GM12878 (cell line): Measurements from ENCODE around the gene KCNQ1OT1. TPM values are rescaled to one million over a fixed set of nuclear protein-coding genes. Genes with fewer than 3 reads are reported as not detected.

Experiments
- ATAC-seq: fragments of 200-7000 bp; cut with Tn5 transposase; 3 replicates; pipeline ENCODE4 v1.9.1; 2020; ENCODE audit warnings: mild to moderate bottlenecking, moderate library complexity
- BruUV-seq: library from RNA; stranded (reverse); fragments of 400-500 nt; replicated peaks from 2 replicates; lab custom pipeline; 2021; lab: Mats Ljungman, UMichigan
- CTCF ChIA-PET: fragments of 300-600 bp; sonication (Branson Sonifier 250); formaldehyde crosslinking; extraction: SDS; loops from one replicate; lab custom pipeline; 2021; ENCODE audit warnings: inconsistent platforms; lab: Yijun Ruan, JAX
- POLR2A ChIA-PET: fragments of 350-600 bp; formaldehyde crosslinking; extraction: SDS; loops from one replicate; lab custom pipeline; 2021; ENCODE audit warnings: inconsistent platforms; lab: Charles Lee
- RAD21 ChIA-PET: fragments of 300-600 bp; sonication (Branson Sonifier 250); formaldehyde crosslinking; loops from one replicate; lab custom pipeline; 2023; ENCODE audit warnings: antibody characterized with exemption; ENCODE audit not compliant: unreplicated experiment; lab: Charles Lee
- SMC1A ChIA-PET: fragments of 300-600 bp; sonication (Branson Sonifier 250); formaldehyde crosslinking; loops from one replicate; lab custom pipeline; 2023; ENCODE audit not compliant: unreplicated experiment, uncharacterized antibody; lab: Charles Lee
- DNase-seq: peaks from one replicate; pipeline ENCODE4 v3.0.0-alpha.2; 2011; ENCODE audit warnings: low read depth, low spot score
- FAIRE-seq: peaks from 3 replicates; lab custom pipeline; 2011; peaks lifted over from hg19 to GRCh38; lab: Jason Lieb, UNC
- H2AFZ ChIP-seq: 2 replicates; pipeline ENCODE4 v1.6.0; 2011; ENCODE audit warnings: low read depth, low read length, control low read depth; ENCODE audit not compliant: control insufficient read depth
- H3K27ac ChIP-seq: 2 replicates; pipeline ENCODE4 v1.5.1; 2011; ENCODE audit warnings: control low read depth; ENCODE audit not compliant: control insufficient read depth, insufficient read depth
- H3K27me3 ChIP-seq, 2 experiments: replicated peaks in 1 of 2; 2 replicates each; pipeline versions ENCODE4 v1.6.0 to v1.6.1; 2011; ENCODE audit warnings: low read length in 1 of 2; ENCODE audit not compliant: control insufficient read depth in 2 of 2, insufficient read depth in 2 of 2
- H3K36me3 ChIP-seq, 2 experiments: 2 replicates each; pipeline ENCODE4 v1.5.1; 2011; ENCODE audit warnings: low read length in 1 of 2; ENCODE audit not compliant: control insufficient read depth in 2 of 2, insufficient read depth in 2 of 2
- H3K4me1 ChIP-seq: 2 replicates; pipeline ENCODE4 v1.6.1; 2011; ENCODE audit warnings: mild to moderate bottlenecking, low read length, moderate library complexity, mixed read lengths; ENCODE audit not compliant: control insufficient read depth, insufficient read depth
- H3K4me2 ChIP-seq: 2 replicates; pipeline ENCODE4 v1.6.0; 2011; ENCODE audit warnings: control low read depth; ENCODE audit not compliant: control insufficient read depth, insufficient read depth
- H3K4me3 ChIP-seq: fragments of 200-600 bp; sonication (generic); 2 replicates; pipeline ENCODE4 v1.5.1; 2016
- H3K79me2 ChIP-seq: 2 replicates; pipeline ENCODE4 v1.6.0; 2011; ENCODE audit warnings: low read length; ENCODE audit not compliant: control insufficient read depth, insufficient read depth
- H3K9ac ChIP-seq: 2 replicates; pipeline ENCODE4 v1.8.0; 2011; ENCODE audit warnings: low read length, control low read depth, mixed read lengths; ENCODE audit not compliant: control insufficient read depth, insufficient read depth
- H3K9me3 ChIP-seq: replicated peaks from 3 replicates; pipeline ENCODE4 v1.5.1; 2011; ENCODE audit warnings: mild to moderate bottlenecking, low read length; ENCODE audit not compliant: control insufficient read depth, insufficient read depth
- H4K20me1 ChIP-seq: 2 replicates; pipeline ENCODE4 v1.6.0; 2011; ENCODE audit not compliant: control insufficient read depth, insufficient read depth
- CBFB ChIP-seq: IDR thresholded peaks from 2 replicates; pipeline ENCODE4 v1.6.1; 2016; ENCODE audit warnings: antibody characterized with exemption, low read depth
- CHD4 ChIP-seq: fragments of 200-600 bp; sonication (generic); IDR thresholded peaks from 2 replicates; pipeline ENCODE4 v1.6.1; 2016; ENCODE audit warnings: mild to moderate bottlenecking
- CREB1 ChIP-seq: IDR thresholded peaks from 2 replicates; pipeline ENCODE4 v1.6.1; 2012; ENCODE audit warnings: low read depth, mild to moderate bottlenecking, inconsistent platforms
- FOXK2 ChIP-seq: fragments of 450-650 bp; IDR thresholded peaks from 2 replicates; pipeline ENCODE4 v1.6.1; 2017; ENCODE audit warnings: mild to moderate bottlenecking, moderate library complexity
- GABPA ChIP-seq: IDR thresholded peaks from 2 replicates; pipeline ENCODE4 v1.6.1; 2014; ENCODE audit warnings: antibody characterized with exemption, low read depth, mild to moderate bottlenecking, inconsistent platforms
- IRF3 ChIP-seq: fragments of 450-650 bp; IDR thresholded peaks from 2 replicates; pipeline ENCODE4 v1.6.1; 2014; ENCODE audit warnings: mild to moderate bottlenecking
- NFYA ChIP-seq: IDR thresholded peaks from 2 replicates; pipeline ENCODE4 v1.6.1; 2011; ENCODE audit warnings: low read depth, mild to moderate bottlenecking, low read length, improper control_type of control experiment, borderline replicate concordance
- PAX5 ChIP-seq: IDR thresholded peaks from 2 replicates; pipeline ENCODE4 v1.6.1; 2011; ENCODE audit warnings: low read depth, low read length, borderline replicate concordance
- RUNX3 ChIP-seq: IDR thresholded peaks from 2 replicates; pipeline ENCODE4 v1.6.1; 2012; ENCODE audit warnings: low read length, inconsistent platforms
- SUZ12 ChIP-seq: fragments of 200-600 bp; sonication (generic); IDR thresholded peaks from one replicate; pipeline ENCODE4 v1.6.1; 2018; ENCODE audit warnings: antibody characterized with exemption, mild to moderate bottlenecking; ENCODE audit not compliant: unreplicated experiment
- TARDBP ChIP-seq: IDR thresholded peaks from 2 replicates; pipeline ENCODE4 v1.6.1; 2016; ENCODE audit warnings: borderline replicate concordance
- ZNF207 ChIP-seq: fragments of 450-650 bp; IDR thresholded peaks from 2 replicates; pipeline ENCODE4 v1.6.1; 2014; ENCODE audit warnings: antibody characterized with exemption, mild to moderate bottlenecking, borderline replicate concordance
- WGBS: methylation state at CpG from one replicate; pipeline ENCODE4 v1.1.6; 2016; ENCODE audit warnings: low lambda C conversion rate; ENCODE audit not compliant: insufficient replicate concordance, insufficient coverage; ENCODE audit errors: missing lambda C conversion rate; 5-methylcytosine and 5-hydroxymethylcytosine counted together
- in situ Hi-C: fragments of 300-500 bp; cut with MboI; formaldehyde crosslinking; loops from 9 replicates; pipeline ENCODE4 v1.14.3; 2018; ENCODE audit warnings: mixed read lengths
- intact Hi-C: fragments of 100-400 bp; cut with micrococcal nuclease; formaldehyde crosslinking; loops from one replicate; pipeline ENCODE4 v1.14.2; 2022; ENCODE audit not compliant: unreplicated experiment
- polyA plus RNA-seq, 11 experiments: library from polyadenylated mRNA; depleted of rRNA in 4 of 11; unstranded in 6 of 11; stranded (reverse) in 5 of 11; fragments of >200 nt; fragmentation: Nextera tagmentation in 4 of 11; fragmentation: Illumina TruSeq in 1 of 11; extraction: Ambion mirVana in 4 of 11; extraction: Trizol in 1 of 11; gene quantifications; 1 replicate in 1 of 11; 2 replicates in 10 of 11; pipeline versions ENCODE4 v1.2.1 to v1.2.3, GENCODE V29; 2011 to 2016; ENCODE audit warnings: inconsistent platforms in 2 of 11, missing spikeins in 2 of 11, low read depth in 1 of 11
- total RNA-seq, 4 experiments: library from RNA; depleted of rRNA in 3 of 4; stranded (reverse); fragments of >200 nt in 3 of 4; fragmentation: Illumina TruSeq in 1 of 4; extraction: Trizol in 1 of 4; gene quantifications; 2 replicates each; pipeline versions ENCODE4 v1.2.1 to v1.2.3, GENCODE V29; 2013 to 2021

The KCNQ1OT1 gene
- total and polyA plus RNA-seq, 10 of the 15 experiments (the other 5 are each of a cell fraction or from before 2014, with no cell fraction given) = 0.02 to 1.6 (median 0.41) TPM

GRCh38 chr11:2724653-2725367, 25.0 kb upstream of the KCNQ1OT1 start:
- intact Hi-C loops (no loop called here), in situ Hi-C loops (no loop called here)
- Histone ChIP-seq H2AFZ (no peak overlapping the region), H3K4me3 (no peak overlapping the region), H3K36me3 (no peaks in the 10 kb centered on the region), H3K9me3 (no peaks in the 10 kb centered on the region), H4K20me1 (no peaks in the 10 kb centered on the region), H3K79me2 (no peaks in the 10 kb centered on the region), H3K27me3 (peaks cover 2 to 3% of the 10 kb centered on the region in 2 experiments; a peak in 3 of 4 replicates), H3K27ac (no peak overlapping the region), H3K4me1 (no peaks in the 10 kb centered on the region), H3K4me2 (no peak overlapping the region), H3K9ac (no peak overlapping the region)
- ChIA-PET POLR2A (no interaction called here), SMC1A (no interaction called here), CTCF (no interaction called here), RAD21 (no interaction called here)
- ATAC-seq = no peak
- DNase-seq = no peak
- BruUV-seq = no TSS peak
- 33% methylated on average over 20 of the region's 20 CpGs for WGBS
- FAIRE-seq = no peak
- TF ChIP-seq NFYA = no peak
- TF ChIP-seq GABPA = no peak
- TF ChIP-seq ZNF207 = no peak
- TF ChIP-seq TARDBP = no peak
- no peak for TF ChIP-seq RUNX3
- no peak for TF ChIP-seq CBFB
- no peak for TF ChIP-seq SUZ12
- no peak for TF ChIP-seq CHD4
- no peak for TF ChIP-seq IRF3
- no peak for TF ChIP-seq FOXK2
- TF ChIP-seq PAX5 = no peak
- no peak for TF ChIP-seq CREB1
